Lower leg skin (tissue), 4 donors: Measurements from ENCODE around the gene AP1M2. TPM values are rescaled to one million over a fixed set of nuclear protein-coding genes. Genes with fewer than 3 reads are reported as not detected.
A peak's percentile ranks its signal among the peaks of the same experiment; 100 is the strongest.

Experiments used
- DNase-seq, 2 donors: peaks; one replicate each; pipeline ENCODE4 v3.0.0-alpha.2; 2019; ENCODE audit warnings: low spot score in 2 of 2
- H3K4me3 ChIP-seq: fragments of 200-600 bp; sonication (generic); 2 replicates; pipeline ENCODE4 v1.5.1; 2017; ENCODE audit warnings: mild to moderate bottlenecking, low read depth; ENCODE audit not compliant: poor library complexity, severe bottlenecking
- CTCF ChIP-seq, 3 donors: fragments of 450-650 bp; IDR thresholded peaks; one replicate each; pipeline ENCODE4 v1.5.1; 2016; ENCODE audit warnings: antibody characterized with exemption in 3 of 3, mild to moderate bottlenecking in 3 of 3, moderate library complexity in 2 of 3
- POLR2A ChIP-seq, 2 donors: fragments of 450-650 bp; IDR thresholded peaks; one replicate each; pipeline ENCODE4 v1.6.1; 2016 to 2017; ENCODE audit warnings: antibody characterized with exemption in 2 of 2, mild to moderate bottlenecking in 1 of 2, moderate library complexity in 1 of 2
- WGBS, 2 donors: methylation state at CpG; one replicate each; pipeline ENCODE4 v1.1.5; 2018; 5-methylcytosine and 5-hydroxymethylcytosine counted together
- intact Hi-C: fragments of 100-400 bp; cut with DNase I; formaldehyde crosslinking; loops from one replicate; pipeline ENCODE4 v1.15.0; 2023; ENCODE audit warnings: low total_unique reads
- total RNA-seq, 4 donors: library from RNA; depleted of rRNA; stranded (reverse); fragments of >200 nt; gene quantifications; one replicate each; pipeline ENCODE4 v1.1.0, GENCODE V29; 2016

AP1M2 gene
- total RNA-seq, 4 donors from 2014 or later, result 61.3 to 70.3 (median 63.8) TPM

DNA sequence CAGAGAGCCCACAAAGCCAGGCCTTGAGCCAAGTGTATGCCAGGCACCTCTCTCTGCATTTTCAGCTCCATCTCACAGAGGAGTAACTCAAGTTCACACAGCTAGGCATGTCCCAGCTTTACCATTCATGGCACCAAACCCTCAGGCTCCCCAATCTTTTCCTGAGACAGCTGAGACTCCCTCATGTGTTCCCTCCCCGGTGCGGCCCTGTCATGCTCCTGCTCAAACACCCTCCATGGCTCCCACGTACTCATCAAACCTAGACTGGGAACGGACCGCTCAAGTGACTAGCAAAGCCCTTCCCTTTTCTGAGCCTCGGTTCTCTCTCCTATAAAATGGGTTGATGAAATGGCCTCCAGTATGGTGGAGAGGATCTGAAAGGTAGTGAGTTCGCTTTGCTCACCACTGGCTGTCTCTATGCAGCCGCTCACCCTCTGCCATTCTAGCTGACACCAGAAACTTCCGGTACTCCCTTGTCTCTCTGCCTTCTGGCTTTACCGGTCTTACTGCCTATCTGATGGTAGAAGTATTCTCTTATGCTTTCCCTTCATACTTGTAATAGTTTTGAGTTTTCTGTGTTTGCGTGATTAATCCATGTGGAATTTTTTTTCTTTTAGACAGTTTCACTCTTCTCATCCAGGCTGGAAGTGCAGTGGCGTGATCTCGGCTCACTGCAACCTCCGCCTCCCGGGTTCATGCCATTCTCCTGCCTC is 30.5 kb upstream of the AP1M2 start:
- DNase-seq, result no peak
- WGBS, 2 donors, result 49 to 51% methylated on average over 15 of the region's 15 CpGs

DNA sequence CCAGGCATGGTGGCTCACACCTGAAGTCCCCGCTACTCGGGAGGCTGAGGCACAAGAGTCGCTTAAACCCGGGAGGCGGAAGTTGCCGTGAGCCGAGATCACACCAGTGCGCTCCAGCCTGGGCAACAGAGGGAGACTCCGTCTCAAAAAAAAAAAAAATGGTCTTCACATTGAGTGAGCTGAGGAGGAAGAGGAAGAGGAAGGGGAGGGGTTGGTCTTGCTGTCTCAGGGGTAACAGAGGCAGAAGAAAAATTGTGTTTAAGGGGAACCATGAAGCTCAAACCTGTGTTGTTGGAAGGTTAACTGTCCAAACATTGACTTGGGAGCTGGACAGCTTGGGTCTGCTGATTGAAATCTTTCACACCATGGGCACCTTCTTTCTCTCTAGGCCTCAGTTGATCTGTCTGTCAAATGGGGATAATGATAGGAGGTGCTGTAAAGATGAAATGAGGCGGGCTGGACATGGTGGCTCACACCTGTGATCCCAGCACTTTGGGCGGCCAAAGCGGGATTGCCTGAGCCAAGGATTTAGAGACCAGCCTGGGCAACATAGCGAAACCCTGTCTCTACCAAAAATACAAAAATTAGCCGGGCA is 28.4 kb upstream of the AP1M2 start:
- intact Hi-C loops, result no loop called here
- no peak for TF ChIP-seq POLR2A (IDR thresholded peaks at IDR 0.05)
- no peak for TF ChIP-seq CTCF (IDR thresholded peaks at IDR 0.05)
- WGBS, 2 donors, result 94 to 95% methylated on average over 14 of the region's 14 CpGs
- DNase-seq, result no peak
- H3K4me3 ChIP-seq, result no peak overlapping the region

More for the DNA sequence above, 30.5 kb upstream of the AP1M2 start:
- no peak overlapping the region for H3K4me3 ChIP-seq
- TF ChIP-seq POLR2A (IDR thresholded peaks at IDR 0.05) (no peak), CTCF (IDR thresholded peaks at IDR 0.05) (no peak)
- intact Hi-C loops, result no loop called here

- peak in 1 of 2 donors; percentile 88 for DNase-seq
- no peak for TF ChIP-seq CTCF (IDR thresholded peaks at IDR 0.05)
- 17 to 21% methylated on average over 11 to 15 of the region's 15 CpGs for WGBS, 2 donors
- intact Hi-C loops, result no loop called here
- no peak overlapping the region for H3K4me3 ChIP-seq
Observed at GRCh38 chr19:10612499-10613119, 25.5 kb upstream of the AP1M2 start.

DNA sequence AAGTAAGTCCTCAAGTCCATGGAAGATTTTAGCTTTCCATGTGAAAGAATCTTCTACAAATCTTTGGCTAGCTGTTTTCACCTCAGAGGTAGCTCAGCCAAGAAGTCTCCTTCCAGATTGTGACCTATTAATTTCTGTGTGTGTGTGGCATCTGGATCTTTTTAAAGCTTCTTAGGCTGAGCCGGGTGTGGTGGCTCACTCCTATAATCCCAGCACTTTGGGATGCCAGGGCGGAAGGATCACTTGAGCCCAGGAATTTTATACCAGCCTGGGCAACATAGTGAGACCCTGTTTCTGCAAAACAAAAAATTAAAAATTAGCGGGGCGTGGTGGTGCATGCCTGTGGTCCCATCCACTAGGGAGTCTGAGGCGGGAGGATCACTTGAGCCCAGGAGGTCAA is 24.8 kb upstream of the AP1M2 start:
- H3K4me3 ChIP-seq, result no peak overlapping the region
- no peak for DNase-seq
- intact Hi-C loops, result no loop called here
- WGBS, 2 donors, result 43 to 59% methylated on average over 5 of the region's 5 CpGs
- TF ChIP-seq POLR2A (IDR thresholded peaks at IDR 0.05) (no peak), CTCF (IDR thresholded peaks at IDR 0.05) (no peak)

GRCh38 chr19:10604460-10604980 is 17.4 kb upstream of the AP1M2 start:
- WGBS, 2 donors, result 53 to 63% methylated on average over 9 of the region's 9 CpGs
- H3K4me3 ChIP-seq, result no peak overlapping the region
- intact Hi-C loops, result no loop called here
- peak in 1 of 2 donors; percentile 84 for DNase-seq
- TF ChIP-seq POLR2A (IDR thresholded peaks at IDR 0.05) (no peak), CTCF (IDR thresholded peaks at IDR 0.05) (no peak)
